NB4 (cell line): ENCODE data around the gene TRIM37.

Source experiments
- MYC ChIP-seq: IDR thresholded peaks from 2 replicates; pipeline ENCODE4 v1.6.1; 2011; ENCODE audit warnings: low read depth, low read length
- POLR2A ChIP-seq: IDR thresholded peaks from 2 replicates; pipeline ENCODE4 v1.6.1; 2011; ENCODE audit warnings: mild to moderate bottlenecking; ENCODE audit not compliant: insufficient read length; ENCODE audit errors: extremely low read depth
- TF ChIP-seq, protein P1 (sequence below): IDR thresholded peaks from one replicate; pipeline ENCODE4 v1.5.1; 2012; ENCODE audit warnings: low read depth, low read length

DNA sequence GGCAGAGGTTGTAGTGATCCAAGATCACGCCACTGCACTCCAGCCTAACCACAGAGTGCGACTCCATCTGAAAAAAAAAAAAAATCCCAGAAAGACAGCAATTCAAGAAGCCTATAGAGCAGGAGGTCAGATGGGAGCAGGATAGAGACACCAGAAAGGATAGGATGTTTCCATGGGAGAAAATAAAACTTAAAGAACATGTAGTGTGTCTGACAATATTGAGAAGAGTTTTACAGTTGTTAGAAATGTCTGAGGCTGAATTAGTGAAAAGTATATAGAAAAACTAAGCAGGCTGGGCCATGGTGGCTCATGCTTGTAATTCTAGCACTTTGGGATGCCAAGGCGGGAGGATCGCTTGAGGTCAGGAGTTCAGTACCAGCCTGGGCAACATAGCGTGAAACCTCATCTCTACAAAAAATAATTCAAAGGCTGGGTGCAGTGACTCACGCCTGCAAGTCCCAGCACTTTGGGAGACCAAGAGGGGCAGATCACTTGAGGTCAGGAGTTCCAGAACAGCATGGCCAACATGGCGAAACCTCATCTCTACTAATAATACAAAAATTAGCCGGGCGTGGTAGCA, 15.3 kb upstream of the TRIM37 start:
- TF ChIP-seq, protein P1, sequence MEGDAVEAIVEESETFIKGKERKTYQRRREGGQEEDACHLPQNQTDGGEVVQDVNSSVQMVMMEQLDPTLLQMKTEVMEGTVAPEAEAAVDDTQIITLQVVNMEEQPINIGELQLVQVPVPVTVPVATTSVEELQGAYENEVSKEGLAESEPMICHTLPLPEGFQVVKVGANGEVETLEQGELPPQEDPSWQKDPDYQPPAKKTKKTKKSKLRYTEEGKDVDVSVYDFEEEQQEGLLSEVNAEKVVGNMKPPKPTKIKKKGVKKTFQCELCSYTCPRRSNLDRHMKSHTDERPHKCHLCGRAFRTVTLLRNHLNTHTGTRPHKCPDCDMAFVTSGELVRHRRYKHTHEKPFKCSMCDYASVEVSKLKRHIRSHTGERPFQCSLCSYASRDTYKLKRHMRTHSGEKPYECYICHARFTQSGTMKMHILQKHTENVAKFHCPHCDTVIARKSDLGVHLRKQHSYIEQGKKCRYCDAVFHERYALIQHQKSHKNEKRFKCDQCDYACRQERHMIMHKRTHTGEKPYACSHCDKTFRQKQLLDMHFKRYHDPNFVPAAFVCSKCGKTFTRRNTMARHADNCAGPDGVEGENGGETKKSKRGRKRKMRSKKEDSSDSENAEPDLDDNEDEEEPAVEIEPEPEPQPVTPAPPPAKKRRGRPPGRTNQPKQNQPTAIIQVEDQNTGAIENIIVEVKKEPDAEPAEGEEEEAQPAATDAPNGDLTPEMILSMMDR, result no peak
- TF ChIP-seq MYC (no peak), POLR2A (no peak)
